HCT116 (cell line): ENCODE measurements around the gene KNCN. TPM values are rescaled to one million over a fixed set of nuclear protein-coding genes. Genes with fewer than 3 reads are reported as not detected.

Experiments used
- ATAC-seq: fragments of 200-7000 bp; cut with Tn5 transposase; 2 replicates; pipeline ENCODE4 v1.9.1; 2020; ENCODE audit warnings: mild to moderate bottlenecking, moderate library complexity
- BruUV-seq: library from RNA; stranded (reverse); fragments of 400-500 nt; replicated peaks from 2 replicates; lab custom pipeline; 2021; lab: Mats Ljungman, UMichigan
- CTCF ChIA-PET: fragments of 300-600 bp; sonication (Branson Sonifier 250); formaldehyde crosslinking; loops from one replicate; lab custom pipeline; 2021; ENCODE audit warnings: antibody characterized with exemption; lab: Charles Lee
- POLR2A ChIA-PET: fragments of 300-600, 350-600 bp; sonication (Branson Sonifier 250); formaldehyde crosslinking; loops from one replicate; lab custom pipeline; 2021; ENCODE audit warnings: antibody characterized with exemption; lab: Charles Lee
- RAD21 ChIA-PET, 2 experiments: fragments of 300-600 bp; sonication (Branson Sonifier 250); formaldehyde crosslinking; loops; one replicate each; lab custom pipeline; 2023; ENCODE audit warnings: low total read pairs in 2 of 2; ENCODE audit not compliant: uncharacterized antibody in 2 of 2, unreplicated experiment in 2 of 2, low non-redundant PET in 1 of 2; lab: Charles Lee
- DNase-seq: peaks from one replicate; pipeline ENCODE4 v3.0.0-alpha.2; 2010; ENCODE audit warnings: low read depth, low spot score
- H2AFZ ChIP-seq: fragments of 200-600 bp; shearing (Covaris generic), sonication (generic); 2 replicates; pipeline ENCODE4 v1.6.1; 2017; ENCODE audit warnings: low read depth, mixed run types, mixed read lengths, antibody characterized with exemption, low read length; ENCODE audit not compliant: poor library complexity, severe bottlenecking
- H3K27ac ChIP-seq: 2 replicates; pipeline ENCODE4 v1.5.1; 2012; ENCODE audit warnings: low read depth, low read length
- H3K27me3 ChIP-seq: fragments of 200-600 bp; sonication (generic); 2 replicates; pipeline ENCODE4 v1.6.1; 2016; ENCODE audit warnings: mixed run types, low read length, mixed read lengths; ENCODE audit not compliant: insufficient read depth
- H3K36me3 ChIP-seq, 2 experiments: fragments of 200-500 bp in 1 of 2; fragments of 200-600 bp in 1 of 2; sonication (Bioruptor generic) in 1 of 2; sonication (generic) in 1 of 2; 2 replicates each; pipeline versions ENCODE4 v1.5.1 to v1.6.1; 2014 to 2016; ENCODE audit warnings: low read length in 2 of 2, inconsistent platforms in 1 of 2, mixed read lengths in 1 of 2, mixed run types in 1 of 2; ENCODE audit not compliant: insufficient read depth in 2 of 2, control insufficient read depth in 1 of 2
- H3K4me1 ChIP-seq, 2 experiments: fragments of 200-600 bp in 1 of 2; sonication (generic) in 1 of 2; 2 replicates each; pipeline versions ENCODE4 v1.5.1 to v1.6.1; 2012 to 2017; ENCODE audit warnings: low read length in 2 of 2, inconsistent platforms in 1 of 2, mild to moderate bottlenecking in 1 of 2, mixed read lengths in 1 of 2, mixed run types in 1 of 2, moderate library complexity in 1 of 2; ENCODE audit not compliant: insufficient read depth in 2 of 2, control insufficient read depth in 1 of 2
- H3K4me2 ChIP-seq: fragments of 200-600 bp; sonication (generic); 2 replicates; pipeline ENCODE4 v1.6.1; 2017; ENCODE audit warnings: mixed run types, low read length, mixed read lengths
- H3K4me3 ChIP-seq, 2 experiments: fragments of 200-600 bp in 1 of 2; sonication (generic) in 1 of 2; replicated peaks in 1 of 2; 2 replicates each; pipeline ENCODE4 v1.5.1; 2011 to 2016; ENCODE audit warnings: low read length in 2 of 2, control low read depth in 1 of 2, low read depth in 1 of 2, mild to moderate bottlenecking in 1 of 2, mixed read lengths in 1 of 2, mixed run types in 1 of 2
- H3K79me2 ChIP-seq: fragments of 200-600 bp; sonication (generic); 2 replicates; pipeline ENCODE4 v1.6.1; 2017; ENCODE audit warnings: mild to moderate bottlenecking, mixed run types, low read length, moderate library complexity, mixed read lengths; ENCODE audit not compliant: insufficient read depth
- H3K9ac ChIP-seq: fragments of 200-600 bp; sonication (generic); 2 replicates; pipeline ENCODE4 v1.6.1; 2016; ENCODE audit warnings: low read length, mixed read lengths
- H3K9me2 ChIP-seq: fragments of 200-600 bp; sonication (generic), shearing (Covaris generic); 2 replicates; pipeline ENCODE4 v1.6.1; 2017; ENCODE audit warnings: mixed run types, mild to moderate bottlenecking, moderate library complexity; ENCODE audit not compliant: insufficient read depth
- H3K9me3 ChIP-seq, 2 experiments: fragments of 200-500 bp in 1 of 2; fragments of 200-600 bp in 1 of 2; sonication (Bioruptor generic) in 1 of 2; sonication (generic) in 1 of 2; 2 replicates each; pipeline ENCODE4 v1.6.1; 2014 to 2017; ENCODE audit warnings: low read length in 2 of 2, mixed read lengths in 2 of 2, inconsistent platforms in 1 of 2, low read depth in 1 of 2, mild to moderate bottlenecking in 1 of 2, mixed run types in 1 of 2, moderate library complexity in 1 of 2; ENCODE audit not compliant: control insufficient read depth in 1 of 2, insufficient read depth in 1 of 2
- H4K20me1 ChIP-seq: fragments of 200-600 bp; sonication (generic), shearing (Covaris generic); 2 replicates; pipeline ENCODE4 v1.6.1; 2017; ENCODE audit warnings: mixed run types, mild to moderate bottlenecking, moderate library complexity; ENCODE audit not compliant: insufficient read depth
- CEBPB ChIP-seq: IDR thresholded peaks from 2 replicates; pipeline ENCODE4 v1.6.1; 2012; ENCODE audit warnings: low read depth
- EGR1 ChIP-seq: IDR thresholded peaks from 2 replicates; pipeline ENCODE4 v1.6.1; 2012; ENCODE audit warnings: low read depth
- ELF1 ChIP-seq: IDR thresholded peaks from 2 replicates; pipeline ENCODE4 v1.6.1; 2012; ENCODE audit warnings: low read depth, borderline replicate concordance
- EZH2phosphoT487 ChIP-seq: fragments of 200-600 bp; IDR thresholded peaks from 2 replicates; pipeline ENCODE4 v1.6.1; 2018; ENCODE audit warnings: antibody characterized with exemption, borderline replicate concordance
- FOSL1 ChIP-seq: IDR thresholded peaks from 2 replicates; pipeline ENCODE4 v1.6.1; 2012; ENCODE audit warnings: low read depth
- POLR2A ChIP-seq: IDR thresholded peaks from 2 replicates; pipeline ENCODE4 v1.7.0; 2011; ENCODE audit warnings: borderline replicate concordance; ENCODE audit not compliant: insufficient read depth, insufficient read length; ENCODE audit errors: extremely low read depth
- POLR2AphosphoS5 ChIP-seq: IDR thresholded peaks from 2 replicates; pipeline ENCODE4 v1.6.1; 2011; ENCODE audit warnings: mild to moderate bottlenecking, low read depth, low read length, moderate library complexity
- RAD21 ChIP-seq: IDR thresholded peaks from 2 replicates; pipeline ENCODE4 v1.6.1; 2012; ENCODE audit warnings: low read depth, mild to moderate bottlenecking
- ZNF274 ChIP-seq: fragments of 200-500 bp; sonication (Bioruptor generic); IDR thresholded peaks from 2 replicates; pipeline ENCODE4 v1.6.1; 2014; ENCODE audit warnings: mild to moderate bottlenecking, low read depth, low read length, inconsistent platforms
- intact Hi-C: fragments of 100-400 bp; cut with micrococcal nuclease; formaldehyde crosslinking; loops from 2 replicates; pipeline ENCODE4 v1.10.0; 2022
- total RNA-seq: library from RNA; stranded (reverse); gene quantifications from one replicate; pipeline ENCODE4 v1.2.1, GENCODE V29; 2021; ENCODE audit not compliant: unreplicated experiment
- TF ChIP-seq, protein P1 (sequence below): IDR thresholded peaks from 2 replicates; pipeline ENCODE4 v1.6.1; 2012
- TF ChIP-seq, protein P2 (sequence below): IDR thresholded peaks from 2 replicates; pipeline ENCODE4 v1.6.1; 2012

The KNCN gene
- total RNA-seq, 1 experiment from 2014 or later = not detected

DNA sequence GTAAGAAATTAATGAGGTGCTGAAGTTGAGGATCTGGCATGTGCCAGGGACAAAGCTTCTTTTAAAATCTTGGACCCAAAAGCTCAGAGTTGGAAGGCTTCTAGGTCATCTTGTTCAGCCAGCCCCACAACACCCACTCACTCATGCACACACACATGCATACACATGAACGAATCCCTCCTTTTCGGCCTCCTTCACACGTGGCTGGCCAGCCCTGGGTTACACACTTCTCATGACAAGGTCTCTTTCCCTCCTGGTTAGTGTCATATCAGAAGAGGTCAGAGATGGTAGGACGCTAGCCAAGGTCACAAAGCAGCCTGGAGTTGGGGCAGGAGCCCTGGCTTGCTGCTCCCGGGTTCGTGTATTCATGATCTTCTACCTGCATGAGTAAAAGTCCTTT lies 54.9 kb downstream of the KNCN start (continued):
- TF ChIP-seq, protein P1, sequence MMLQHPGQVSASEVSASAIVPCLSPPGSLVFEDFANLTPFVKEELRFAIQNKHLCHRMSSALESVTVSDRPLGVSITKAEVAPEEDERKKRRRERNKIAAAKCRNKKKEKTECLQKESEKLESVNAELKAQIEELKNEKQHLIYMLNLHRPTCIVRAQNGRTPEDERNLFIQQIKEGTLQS = no peak
- TF ChIP-seq POLR2A (no peak), ELF1 (no peak), EGR1 (no peak)

DNA sequence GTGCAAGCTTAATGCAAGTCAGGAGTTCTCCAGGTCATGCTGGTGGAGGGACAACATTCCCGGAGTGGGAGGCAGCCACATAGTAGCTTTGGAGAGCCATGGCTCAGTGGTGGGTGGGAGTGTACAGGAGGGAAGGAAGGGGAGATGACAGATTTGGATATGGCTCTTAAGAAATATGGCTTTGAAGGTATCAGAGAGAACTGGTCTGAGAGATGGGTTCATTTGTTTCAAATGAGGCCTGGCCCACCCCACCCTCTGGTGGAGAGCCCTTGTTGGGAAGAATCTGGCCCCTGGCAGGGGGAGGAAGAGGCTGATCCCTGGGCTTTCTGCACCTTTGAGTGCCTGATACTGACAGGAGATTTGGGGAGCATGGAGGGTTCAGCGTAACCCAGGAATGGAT lies 55.7 kb downstream of the KNCN start:
- H4K20me1 ChIP-seq = no peaks in the 10 kb centered on the region
- H3K79me2 ChIP-seq = no peaks in the 10 kb centered on the region
- H3K4me1 ChIP-seq = no peaks in the 10 kb centered on the region
- H3K4me2 ChIP-seq = no peak overlapping the region
- no peaks in the 10 kb centered on the region for H3K9me2 ChIP-seq
- ATAC-seq (no peak), DNase-seq (no peak)
- H3K4me3 ChIP-seq = no peak overlapping the region
- H3K36me3 ChIP-seq = no peaks in the 10 kb centered on the region
- H2AFZ ChIP-seq = no peak overlapping the region
- CTCF ChIA-PET = interaction anchor here (0.7 kb wide), 1 partner anchor 33 kb away, joined by 3 read pairs; no protein-coding TSS in a partner anchor
- POLR2A ChIA-PET = no interaction called here
- no peaks in the 10 kb centered on the region for H3K9me3 ChIP-seq
- BruUV-seq = no TSS peak
- no peak overlapping the region for H3K27ac ChIP-seq
- no peak overlapping the region for H3K9ac ChIP-seq
- RAD21 ChIA-PET = no interaction called here
- TF ChIP-seq, protein P2, sequence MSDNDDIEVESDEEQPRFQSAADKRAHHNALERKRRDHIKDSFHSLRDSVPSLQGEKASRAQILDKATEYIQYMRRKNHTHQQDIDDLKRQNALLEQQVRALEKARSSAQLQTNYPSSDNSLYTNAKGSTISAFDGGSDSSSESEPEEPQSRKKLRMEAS = no peak
- no peak for TF ChIP-seq EZH2phosphoT487
- TF ChIP-seq FOSL1 = no peak
- TF ChIP-seq POLR2AphosphoS5 = no peak
- TF ChIP-seq RAD21 = no peak
- TF ChIP-seq CEBPB = no peak
- TF ChIP-seq ZNF274 = no peak
- no peaks in the 10 kb centered on the region for H3K27me3 ChIP-seq
- intact Hi-C loops = no loop called here

Other genes with a start within 250 kb of the KNCN start
- 38.1 TPM for gene LRRC41, start 248.0 kb downstream of the KNCN start, total RNA-seq
- 514 TPM for gene UQCRH, start 247.9 kb downstream of the KNCN start, total RNA-seq
- 27.8 TPM for gene NSUN4, start 210.8 kb downstream of the KNCN start, total RNA-seq
- 24.8 TPM for gene FAAH, start 157.3 kb downstream of the KNCN start, total RNA-seq
- gene DMBX1, start 61.8 kb downstream of the KNCN start, total RNA-seq = 4.3 TPM
- 30.9 TPM for gene MKNK1, start 52.6 kb upstream of the KNCN start, total RNA-seq
- 5.5 TPM for gene MOB3C, start 65.2 kb upstream of the KNCN start, total RNA-seq
- gene ATPAF1, start 116.7 kb upstream of the KNCN start, total RNA-seq = 35.5 TPM
- gene TEX38, start 120.2 kb upstream of the KNCN start, total RNA-seq = 0.47 TPM
- 52.5 TPM for gene EFCAB14, start 167.5 kb upstream of the KNCN start, total RNA-seq
- gene CYP4B1, start 247.4 kb upstream of the KNCN start, total RNA-seq = 0.30 TPM